Activated CD8-positive, alpha-beta memory T cell treated with anti-CD3 and anti-CD28 coated beads, Interleukin-2, amount 50 U/mL, for 1 hour (primary cell): ENCODE measurements around the gene CTSS.
"Not testable (repeated sequence)": the region's sequence is repeated elsewhere in the genome, so short reads cannot be mapped to it uniquely, and the experiment has no call there.

ENCODE experiments used
- DNase-seq: peaks from one replicate; pipeline ENCODE4 v3.0.0-alpha.2; 2020; ENCODE audit errors: extremely low read depth

CTSS gene

GRCh38 chr1:150765296-150765976, at the start of gene CTSS:
Gene CTSS (minus strand): TSS chr1:150765778. CDS start chr1:150764763, 1,015 bp downstream.
- DNase-seq = no peak

- DNase-seq = no peak
Measured at GRCh38 chr1:150813028-150813707, 47.6 kb upstream of the CTSS start.

DNA sequence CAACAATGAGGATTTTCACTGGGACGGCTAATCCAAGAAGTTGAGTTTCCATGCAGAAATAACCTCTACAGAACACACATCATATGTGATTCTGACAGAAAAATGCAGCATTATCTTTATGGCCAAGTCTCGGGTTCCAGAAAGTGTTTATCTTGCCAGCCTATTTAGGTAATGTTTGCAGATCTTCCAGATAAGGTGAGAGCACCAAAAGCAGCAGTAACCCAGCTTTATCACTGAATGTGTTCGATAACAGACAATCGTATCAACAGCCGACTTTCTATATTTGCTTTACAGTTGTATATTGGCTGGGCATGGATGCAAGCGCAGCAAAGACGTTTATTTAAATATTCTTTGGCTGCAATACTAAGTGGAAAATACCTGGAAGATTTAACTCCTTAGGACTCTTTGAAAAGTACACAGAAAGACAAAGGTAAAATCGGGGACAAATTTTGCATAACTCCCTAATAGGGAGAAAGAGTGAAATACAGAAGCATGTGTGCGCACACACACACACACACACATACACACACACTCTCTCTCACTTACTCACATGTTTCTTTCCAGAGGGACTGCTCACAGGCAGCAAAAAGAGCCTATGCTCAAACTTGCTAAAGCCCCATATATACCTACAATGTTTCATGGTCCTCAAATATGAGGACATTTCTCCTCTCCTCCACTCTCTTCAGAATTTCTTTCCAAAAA, 45.5 kb upstream of the CTSS start:
- DNase-seq = no peak

DNA sequence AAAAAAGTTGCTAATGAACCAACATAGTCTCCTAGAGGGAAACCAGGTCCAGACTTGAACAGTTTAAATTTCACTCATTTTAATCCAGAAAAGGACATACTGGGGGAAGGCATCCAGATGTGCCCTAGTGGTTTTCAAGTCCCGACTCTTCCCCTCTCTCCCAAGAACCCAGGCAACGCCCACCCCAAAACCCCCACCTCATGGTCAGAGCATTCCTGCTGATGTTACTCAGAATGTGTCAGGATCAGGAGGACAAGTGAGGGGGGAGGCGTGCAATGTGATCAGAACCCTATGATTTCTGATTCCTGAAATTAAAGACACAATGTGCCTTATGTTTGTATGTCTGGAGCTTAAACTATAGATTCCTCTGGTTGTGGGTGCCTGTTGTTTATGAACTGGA, 44.1 kb upstream of the CTSS start:
- no peak for DNase-seq

DNA sequence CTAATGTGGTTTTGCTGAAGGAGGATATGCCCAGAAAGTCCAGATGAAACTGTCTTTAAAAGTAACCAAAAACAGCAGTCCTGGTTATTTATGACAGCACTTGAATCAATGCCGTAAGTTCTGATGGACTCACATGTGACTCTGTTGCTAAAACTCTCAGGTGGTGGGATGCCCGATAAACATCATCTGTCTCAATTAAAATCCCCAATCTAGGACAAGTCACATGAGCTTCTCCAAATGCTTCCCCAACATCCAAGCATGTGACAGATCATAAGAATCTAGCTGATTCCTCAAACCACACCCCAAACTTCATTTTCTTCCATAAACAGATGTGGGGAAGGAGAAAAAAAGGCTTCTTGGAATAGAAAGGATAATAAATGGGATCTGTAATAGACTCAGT, 43.3 kb upstream of the CTSS start:
- no peak for DNase-seq

- DNase-seq = no peak
Measured at GRCh38 chr1:150808121-150808520, 42.5 kb upstream of the CTSS start, which contains the start of gene CTSK. Gene CTSK (minus strand): TSS chr1:150808260. CDS start chr1:150806805, 1,455 bp downstream.

DNA sequence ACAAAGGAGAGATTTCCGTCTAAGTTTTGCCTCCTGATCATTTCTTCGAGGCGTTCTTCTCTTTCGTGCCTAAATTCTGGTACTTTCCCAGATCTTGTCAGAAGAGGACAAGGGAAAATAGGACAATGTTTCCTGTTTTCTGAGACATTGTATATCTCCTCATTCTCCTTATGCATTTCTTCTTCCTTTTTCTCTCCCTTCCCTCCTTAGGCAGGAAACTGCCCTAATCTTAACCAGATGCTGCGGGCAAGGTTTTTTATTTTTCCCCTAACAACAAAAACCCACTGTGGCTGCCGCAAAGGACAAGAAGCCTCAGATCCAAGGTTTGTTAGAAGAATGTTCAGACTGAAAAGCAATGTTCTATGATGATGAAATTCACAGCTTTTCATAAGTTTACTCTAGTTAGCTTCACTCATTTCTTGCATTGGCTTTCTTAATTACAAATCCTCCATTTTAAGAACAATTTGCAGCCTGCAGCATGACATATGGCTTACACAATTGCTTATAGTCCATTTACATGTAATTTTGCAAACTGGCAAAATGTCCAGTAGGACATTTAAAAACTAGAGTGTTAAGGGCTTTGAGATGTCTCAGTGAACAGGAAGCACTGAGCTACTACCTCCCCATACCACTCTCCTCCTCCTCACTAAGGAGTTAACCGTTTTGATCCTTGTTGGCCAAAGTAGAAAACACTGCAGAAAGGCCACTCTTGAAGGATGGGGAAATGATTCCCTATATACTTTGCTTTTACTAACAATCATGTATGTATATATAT, 41.9 kb upstream of the CTSS start:
- DNase-seq = no peak

GRCh38 chr1:150805899-150806298, 40.3 kb upstream of the CTSS start:
- no peak for DNase-seq

GRCh38 chr1:150804671-150805070, 39.1 kb upstream of the CTSS start:
- DNase-seq = no peak

GRCh38 chr1:150799089-150799488, 33.5 kb upstream of the CTSS start:
- no peak for DNase-seq

DNA sequence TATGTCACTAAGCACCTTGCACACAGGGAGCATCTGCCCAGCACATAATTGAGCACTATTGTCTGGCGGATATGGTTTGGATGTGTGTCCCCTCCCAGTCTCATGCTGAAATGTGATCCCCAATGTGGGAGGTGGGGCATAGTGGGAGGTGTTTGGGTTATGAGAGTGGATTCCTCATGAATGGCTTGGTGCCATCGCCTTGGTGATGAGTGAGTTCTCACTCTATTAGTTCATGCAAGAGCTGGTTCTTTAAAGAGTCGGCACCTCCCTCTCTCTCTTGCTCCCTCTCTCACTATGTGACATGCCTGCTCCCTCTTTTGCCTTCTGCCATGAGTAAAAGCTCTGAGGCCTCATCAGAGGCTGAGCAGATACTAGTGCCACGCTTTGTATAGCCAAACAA, 32.9 kb upstream of the CTSS start:
- DNase-seq = no peak

- DNase-seq = no peak
Measured at GRCh38 chr1:150796374-150796773, 30.8 kb upstream of the CTSS start.

DNA sequence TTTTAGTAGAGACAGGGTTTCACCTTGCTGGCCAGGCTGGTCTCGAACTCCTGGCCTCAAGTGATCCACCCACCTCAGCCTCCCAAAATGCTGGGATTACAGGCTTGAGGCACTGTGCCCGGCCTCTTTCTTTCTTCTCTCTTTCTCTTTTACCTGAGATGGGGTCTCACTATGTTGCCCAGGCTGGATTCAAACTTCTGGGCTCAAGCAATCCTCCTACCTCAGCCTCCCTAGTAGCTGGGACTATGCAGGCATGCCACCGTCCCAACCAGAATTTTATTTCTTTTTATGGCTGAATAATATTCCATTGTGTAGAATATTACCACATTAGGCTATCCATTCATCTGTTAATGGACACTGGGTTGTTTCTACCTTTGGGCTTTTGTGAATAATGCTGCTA, 28.2 kb upstream of the CTSS start:
- DNase-seq = not testable (repeated sequence)

- DNase-seq = no peak
Measured at GRCh38 chr1:150793221-150793620, 27.6 kb upstream of the CTSS start.

DNA sequence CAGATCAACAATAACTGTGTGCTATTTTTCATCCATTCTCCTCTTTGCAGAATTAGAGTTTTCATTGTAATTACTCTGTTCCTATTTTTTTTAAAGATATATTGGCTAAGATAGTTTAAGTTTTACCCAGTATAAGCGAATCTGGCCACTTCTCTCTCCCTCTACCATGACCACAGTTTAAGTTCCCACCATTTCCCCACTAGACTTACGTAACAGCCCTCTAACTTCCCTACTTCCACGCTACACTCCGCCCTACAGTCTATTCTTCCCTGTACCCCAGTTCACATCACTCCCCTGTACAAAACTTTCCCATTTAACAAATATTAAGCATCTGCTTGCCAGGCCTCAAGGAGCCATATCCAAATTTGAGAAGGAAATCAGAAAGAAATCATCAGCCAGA, 26.0 kb upstream of the CTSS start:
- DNase-seq = no peak

- no peak for DNase-seq
Measured at GRCh38 chr1:150789396-150789795, 23.8 kb upstream of the CTSS start.

DNA sequence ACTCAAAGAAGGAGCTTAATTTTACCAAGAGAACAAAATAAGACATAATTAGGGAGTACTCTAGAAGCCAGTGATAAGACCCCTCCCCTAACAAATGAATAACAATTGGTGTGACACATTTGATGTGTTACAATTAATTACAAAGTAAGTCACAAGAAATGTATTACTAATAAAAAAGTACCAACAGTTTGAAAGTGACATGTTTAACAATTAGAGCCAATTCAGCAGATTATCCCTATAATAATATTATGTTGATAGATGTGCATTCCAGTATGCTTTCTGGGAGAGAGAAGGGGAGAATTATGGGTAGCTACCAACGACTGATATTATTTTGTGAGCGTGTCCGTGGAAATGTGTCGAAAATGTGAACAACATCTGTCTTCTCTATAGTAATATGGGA, 23.4 kb upstream of the CTSS start:
- no peak for DNase-seq

- no peak for DNase-seq
Measured at GRCh38 chr1:150787455-150787854, 21.9 kb upstream of the CTSS start.

DNA sequence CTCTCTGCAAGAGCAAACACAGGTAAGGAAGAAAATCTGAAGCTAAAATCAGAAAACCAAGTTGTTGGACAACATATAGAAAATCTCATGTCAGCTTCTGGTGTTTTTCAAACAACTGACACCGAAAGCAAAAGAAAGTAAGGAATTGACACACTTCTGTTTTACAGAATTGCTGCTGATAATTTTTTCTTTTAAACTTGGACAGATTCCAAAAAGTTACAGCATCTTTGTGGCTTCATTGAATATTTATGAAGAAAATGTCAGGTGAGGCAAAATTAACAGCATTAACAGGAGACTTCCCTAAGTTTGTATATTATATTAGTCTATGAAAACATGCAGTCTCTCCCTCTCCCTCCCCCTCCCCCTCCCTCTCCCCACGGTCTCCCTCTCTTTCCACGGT, 14.9 kb upstream of the CTSS start:
- no peak for DNase-seq

- no peak for DNase-seq
Measured at GRCh38 chr1:150778409-150778808, 12.8 kb upstream of the CTSS start.

DNA sequence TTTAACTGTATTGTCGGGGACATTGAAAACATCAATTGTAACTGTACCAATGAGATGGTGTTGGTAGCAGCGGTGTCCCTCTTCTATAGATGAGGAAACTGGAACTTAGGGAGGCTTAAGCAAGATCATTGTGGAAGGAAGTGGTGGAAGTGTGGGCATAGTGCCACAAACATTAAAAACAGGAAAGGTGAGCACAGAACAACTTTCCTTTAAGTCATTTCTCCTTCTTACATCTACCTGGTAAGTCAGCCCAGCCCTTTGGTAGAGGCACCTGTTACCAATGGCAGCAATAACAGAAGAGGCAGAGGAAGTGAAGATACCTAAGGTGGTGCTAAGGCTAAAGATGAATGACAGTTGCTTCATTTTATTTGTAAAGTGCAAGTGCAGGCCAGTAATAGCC, 12.0 kb upstream of the CTSS start:
- DNase-seq = no peak

- not testable (repeated sequence) for DNase-seq
Measured at GRCh38 chr1:150775931-150776505, 10.4 kb upstream of the CTSS start.
